HepG2 (cell line): ENCODE measurements around the gene NDST1. TPM values are rescaled to one million over a fixed set of nuclear protein-coding genes. Genes with fewer than 3 reads are reported as not detected.

ENCODE experiments used
- ATAC-seq: fragments of 200-7000 bp; cut with Tn5 transposase; 3 replicates; pipeline ENCODE4 v1.9.1; 2020; ENCODE audit warnings: mild to moderate bottlenecking, moderate library complexity
- BruUV-seq: library from RNA; stranded (reverse); fragments of 400-500 nt; replicated peaks from 2 replicates; lab custom pipeline; 2021; lab: Mats Ljungman, UMichigan
- CTCF ChIA-PET: fragments of 300-600 bp; formaldehyde crosslinking; extraction: SDS; loops from one replicate; lab custom pipeline; 2021; ENCODE audit warnings: low total read pairs, inconsistent platforms, low intra/inter-chr PET ratio; lab: Yijun Ruan, JAX
- POLR2A ChIA-PET: fragments of 350-600 bp; sonication (Branson Sonifier 250); formaldehyde crosslinking; loops from one replicate; lab custom pipeline; 2020; ENCODE audit warnings: antibody characterized with exemption, inconsistent platforms; lab: Yijun Ruan, JAX
- DNase-seq: peaks from one replicate; pipeline ENCODE4 v3.0.0-alpha.2; 2015; ENCODE audit warnings: low spot score
- FAIRE-seq: peaks from 3 replicates; lab custom pipeline; 2011; peaks lifted over from hg19 to GRCh38; lab: Jason Lieb, UNC
- H2AFZ ChIP-seq: one replicate; pipeline ENCODE4 v1.6.1; 2011; ENCODE audit warnings: low read length, inconsistent platforms
- H3K27ac ChIP-seq: fragments of 300-600 bp; 3 replicates; pipeline ENCODE4 v1.8.0; 2011; ENCODE audit warnings: mixed run types, mild to moderate bottlenecking, mixed read lengths, low read length, inconsistent platforms; ENCODE audit not compliant: insufficient read depth; ENCODE audit errors: extremely low read length
- H3K27me3 ChIP-seq, 2 experiments: fragments of 200-600 bp in 1 of 2; 2 replicates in 1 of 2; 3 replicates in 1 of 2; pipeline versions ENCODE4 v1.6.0 to v1.8.0; 2011; ENCODE audit warnings: low read length in 2 of 2, mild to moderate bottlenecking in 2 of 2, moderate library complexity in 2 of 2, inconsistent platforms in 1 of 2; ENCODE audit not compliant: insufficient read depth in 2 of 2, control insufficient read depth in 1 of 2
- H3K36me3 ChIP-seq, 2 experiments: fragments of 200-600 bp in 1 of 2; replicated peaks in 1 of 2; 2 replicates in 1 of 2; 3 replicates in 1 of 2; pipeline versions ENCODE4 v1.5.1 to v1.8.0; 2011; ENCODE audit warnings: low read length in 2 of 2, inconsistent platforms in 1 of 2; ENCODE audit not compliant: insufficient read depth in 2 of 2, control insufficient read depth in 1 of 2
- H3K4me1 ChIP-seq: 2 replicates; pipeline ENCODE4 v1.5.1; 2012; ENCODE audit warnings: low read length, inconsistent platforms; ENCODE audit not compliant: insufficient read depth
- H3K4me2 ChIP-seq: 2 replicates; pipeline ENCODE4 v1.6.0; 2011; ENCODE audit warnings: low read depth, low read length, inconsistent platforms
- H3K4me3 ChIP-seq, 3 experiments: fragments of 200-600 bp in 1 of 3; sonication (generic), shearing (Covaris generic) in 1 of 3; replicated peaks in 1 of 3; 2 replicates each; pipeline ENCODE4 v1.5.1; 2011 to 2016; ENCODE audit warnings: low read length in 3 of 3, inconsistent platforms in 2 of 3, low read depth in 2 of 3, mild to moderate bottlenecking in 2 of 3, control low read depth in 1 of 3, mixed read lengths in 1 of 3; ENCODE audit not compliant: insufficient read depth in 1 of 3
- H3K79me2 ChIP-seq: one replicate; pipeline ENCODE4 v1.6.1; 2011; ENCODE audit warnings: low read length, inconsistent platforms; ENCODE audit not compliant: insufficient read depth
- H3K9ac ChIP-seq: 2 replicates; pipeline ENCODE4 v1.6.0; 2011; ENCODE audit warnings: mild to moderate bottlenecking, low read depth, low read length, inconsistent platforms; ENCODE audit not compliant: insufficient read depth
- H3K9me3 ChIP-seq: 2 replicates; pipeline ENCODE4 v1.5.1; 2012; ENCODE audit warnings: mild to moderate bottlenecking, low read length
- H4K20me1 ChIP-seq: 2 replicates; pipeline ENCODE4 v1.6.0; 2011; ENCODE audit warnings: inconsistent platforms, mild to moderate bottlenecking, low read length, moderate library complexity; ENCODE audit not compliant: insufficient read depth
- CEBPB ChIP-seq: IDR thresholded peaks from 2 replicates; pipeline ENCODE4 v1.6.1; 2011; ENCODE audit warnings: low read depth, low read length, improper control_type of control experiment, borderline replicate concordance
- KDM4B ChIP-seq: sonication (generic); formaldehyde crosslinking; IDR thresholded peaks from 2 replicates; pipeline ENCODE4 v1.4.0; 2020; ENCODE audit warnings: missing genetic modification reagents
- KLF11 ChIP-seq: IDR thresholded peaks from 2 replicates; pipeline ENCODE4 v1.6.1; 2016; ENCODE audit warnings: missing compliant biosample characterization
- MBNL3 ChIP-seq: fragments of 250-450 bp; sonication (Bioruptor Pico); conservative IDR thresholded peaks from 2 replicates; pipeline ENCODE4 v1.8.0; 2022; ENCODE audit warnings: mild to moderate bottlenecking, inconsistent platforms
- ONECUT2 ChIP-seq: sonication (generic); formaldehyde crosslinking; IDR thresholded peaks from 2 replicates; pipeline ENCODE4 v1.4.0; 2020; ENCODE audit warnings: missing genetic modification reagents
- RAD21 ChIP-seq: fragments of 450-650 bp; formaldehyde crosslinking; IDR thresholded peaks from 2 replicates; pipeline ENCODE4 v1.5.0; 2020; ENCODE audit warnings: mild to moderate bottlenecking
- SMC3 ChIP-seq: IDR thresholded peaks from 2 replicates; pipeline ENCODE4 v1.6.1; 2011; ENCODE audit warnings: low read length, improper control_type of control experiment
- SRSF9 ChIP-seq: fragments of 200-400 bp; formaldehyde crosslinking; IDR thresholded peaks from 2 replicates; pipeline ENCODE4 v1.6.1; 2018; ENCODE audit warnings: borderline replicate concordance, mild to moderate bottlenecking, low read depth, low read length; ENCODE audit not compliant: insufficient read depth, poor library complexity, severe bottlenecking
- ZNF138 ChIP-seq: sonication (generic); formaldehyde crosslinking; IDR thresholded peaks from 2 replicates; pipeline ENCODE4 v1.5.0; 2020; ENCODE audit warnings: mild to moderate bottlenecking, low read depth, missing genetic modification reagents
- ZNF460 ChIP-seq: sonication (generic); formaldehyde crosslinking; IDR thresholded peaks from 2 replicates; pipeline ENCODE4 v1.5.1; 2020; ENCODE audit warnings: missing genetic modification reagents, mild to moderate bottlenecking, borderline replicate concordance
- WGBS: methylation state at CpG from one replicate; pipeline ENCODE4 v1.1.6; 2017; ENCODE audit warnings: low lambda C conversion rate; 5-methylcytosine and 5-hydroxymethylcytosine counted together
- in situ Hi-C: cut with HindIII; loops from 2 replicates; pipeline ENCODE4 v1.10.0; 2017; ENCODE audit warnings: low pct_unique_long_range_greater_than_20kb; ENCODE audit not compliant: extremely low pct_ligation_motif_present
- intact Hi-C: fragments of 100-400 bp; cut with micrococcal nuclease; formaldehyde crosslinking; loops from one replicate; pipeline ENCODE4 v1.10.0; 2022; ENCODE audit not compliant: unreplicated experiment
- polyA plus RNA-seq, 8 experiments: library from polyadenylated mRNA; depleted of rRNA in 3 of 8; stranded (reverse) in 7 of 8; unstranded in 1 of 8; fragments of >200 nt; fragmentation: Illumina TruSeq in 4 of 8; extraction: Trizol in 4 of 8; gene quantifications; 2 replicates each; pipeline versions ENCODE4 v1.2.1 to v1.2.3, GENCODE V29; 2011 to 2016; ENCODE audit warnings: low read depth in 4 of 8, missing spikeins in 1 of 8, mixed read lengths in 1 of 8; ENCODE audit not compliant: insufficient read depth in 1 of 8
- total RNA-seq, 5 experiments: library from RNA; depleted of rRNA; stranded (reverse); fragments of >200 nt; fragmentation: Illumina TruSeq; extraction: Trizol; gene quantifications; 2 replicates each; pipeline ENCODE4 v1.2.3, GENCODE V29; 2016; ENCODE audit warnings: low read depth in 1 of 5
- TF ChIP-seq, protein P1 (sequence below): sonication (generic); formaldehyde crosslinking; IDR thresholded peaks from 2 replicates; pipeline ENCODE4 v1.5.1; 2020; ENCODE audit warnings: missing genetic modification reagents, mild to moderate bottlenecking, borderline replicate concordance
- TF ChIP-seq, protein P2 (sequence below), 2 experiments: fragments of 450-650 bp in 1 of 2; sonication (generic) in 1 of 2; formaldehyde crosslinking; IDR thresholded peaks; 2 replicates each; pipeline versions ENCODE4 v1.5.0 to v1.8.0; 2020 to 2022; ENCODE audit warnings: mild to moderate bottlenecking in 1 of 2, missing genetic modification reagents in 1 of 2
- TF ChIP-seq, protein P3 (sequence below): IDR thresholded peaks from 2 replicates; pipeline ENCODE4 v1.6.1; 2012; ENCODE audit warnings: low read depth, low read length, improper control_type of control experiment
- TF ChIP-seq, protein P4 (sequence below): sonication (generic); formaldehyde crosslinking; IDR thresholded peaks from 2 replicates; pipeline ENCODE4 v1.4.0; 2020; ENCODE audit warnings: missing genetic modification reagents
- TF ChIP-seq, protein P5 (sequence below): sonication (generic); formaldehyde crosslinking; IDR thresholded peaks from 2 replicates; pipeline ENCODE4 v1.5.0; 2020; ENCODE audit warnings: mild to moderate bottlenecking, missing genetic modification reagents, moderate library complexity

The NDST1 gene
- total and polyA plus RNA-seq, 2 of the 13 experiments (the other 11 are each of a cell fraction or from before 2014, with no cell fraction given), result 23.8 to 26.2 TPM

DNA sequence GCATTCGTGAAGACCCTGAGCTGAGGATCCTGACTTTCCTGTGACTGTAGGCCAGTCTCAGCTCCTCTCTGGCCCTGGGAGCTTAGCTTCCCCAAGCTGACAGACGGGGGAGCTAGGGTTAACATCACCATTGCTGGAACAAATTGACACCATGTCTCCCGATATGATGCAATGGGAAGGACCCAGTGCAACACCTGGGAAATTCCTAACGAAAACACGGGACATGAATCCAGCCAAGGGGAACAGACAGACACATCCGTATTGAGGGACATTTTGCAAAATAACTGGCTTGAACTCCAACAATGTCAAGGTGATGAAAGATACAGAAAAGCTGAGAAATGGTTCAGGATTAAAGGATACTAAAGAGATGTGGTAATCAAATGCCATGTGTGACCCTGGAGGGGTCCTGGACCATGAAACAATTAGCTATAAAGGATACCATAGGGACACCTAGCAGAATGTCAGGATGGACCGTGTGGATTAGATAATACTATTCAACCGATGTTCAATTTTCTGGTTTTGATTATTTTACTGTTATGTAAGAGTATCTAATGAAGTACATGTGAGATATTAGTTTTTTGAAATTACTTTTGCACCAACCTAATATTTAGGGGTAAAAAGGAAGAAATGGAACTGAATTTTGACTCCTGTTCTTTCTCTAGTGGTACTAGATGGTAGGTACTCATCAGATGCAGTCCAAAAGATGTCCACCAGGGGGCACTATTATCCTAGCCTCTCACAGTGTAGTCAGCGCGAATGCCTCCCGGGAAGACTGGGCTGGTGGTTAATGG, 52.7 kb downstream of the NDST1 start:
- Histone ChIP-seq H2AFZ (no peak overlapping the region), H3K79me2 (no peaks in the 10 kb centered on the region), H4K20me1 (no peaks in the 10 kb centered on the region), H3K9me3 (no peaks in the 10 kb centered on the region), H3K4me1 (peaks cover 25% of the 10 kb centered on the region), H3K27ac (no peak overlapping the region), H3K4me3 (no peak overlapping the region), H3K9ac (no peak overlapping the region), H3K36me3 (no peaks in the 10 kb centered on the region), H3K27me3 (no peaks in the 10 kb centered on the region), H3K4me2 (peak overlapping the region; percentile 24)
- 5% methylated on average over 10 of the region's 11 CpGs for WGBS
- in situ Hi-C loops (loop anchor here (5.0 kb wide), 2 partner anchors 97 to 287 kb away; partner anchors contain the start of gene IRGM), intact Hi-C loops (loop anchor here (1.0 to 5.0 kb wide), 4 partner anchors 140 to 287 kb away; partner anchors contain the start of genes RBM22 and SMIM3)
- peak; percentile 82 for DNase-seq
- ChIA-PET POLR2A (interaction anchor here (1.0 to 1.7 kb wide), 3 partner anchors 16 to 140 kb away, joined by 3 read pairs; no protein-coding TSS in a partner anchor), CTCF (interaction anchor here (0.6 to 1.9 kb wide), 7 partner anchors 16 to 286 kb away, joined by 3 to 15 read pairs (median 5); partner anchors contain the start of gene IRGM)
- FAIRE-seq, result peak; percentile 88
- BruUV-seq, result no TSS peak
- ATAC-seq, result peak; percentile 74
- TF ChIP-seq KLF11, result no peak
- TF ChIP-seq CEBPB, result peak; percentile 80; the same call in 1 of the 2 replicates
- TF ChIP-seq MBNL3 (CRISPR knock-in tag), result no peak
- TF ChIP-seq, protein P1, sequence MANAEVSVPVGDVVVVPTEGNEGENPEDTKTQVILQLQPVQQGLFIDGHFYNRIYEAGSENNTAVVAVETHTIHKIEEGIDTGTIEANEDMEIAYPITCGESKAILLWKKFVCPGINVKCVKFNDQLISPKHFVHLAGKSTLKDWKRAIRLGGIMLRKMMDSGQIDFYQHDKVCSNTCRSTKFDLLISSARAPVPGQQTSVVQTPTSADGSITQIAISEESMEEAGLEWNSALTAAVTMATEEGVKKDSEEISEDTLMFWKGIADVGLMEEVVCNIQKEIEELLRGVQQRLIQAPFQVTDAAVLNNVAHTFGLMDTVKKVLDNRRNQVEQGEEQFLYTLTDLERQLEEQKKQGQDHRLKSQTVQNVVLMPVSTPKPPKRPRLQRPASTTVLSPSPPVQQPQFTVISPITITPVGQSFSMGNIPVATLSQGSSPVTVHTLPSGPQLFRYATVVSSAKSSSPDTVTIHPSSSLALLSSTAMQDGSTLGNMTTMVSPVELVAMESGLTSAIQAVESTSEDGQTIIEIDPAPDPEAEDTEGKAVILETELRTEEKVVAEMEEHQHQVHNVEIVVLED (CRISPR knock-in tag), result no peak
- TF ChIP-seq, protein P2, sequence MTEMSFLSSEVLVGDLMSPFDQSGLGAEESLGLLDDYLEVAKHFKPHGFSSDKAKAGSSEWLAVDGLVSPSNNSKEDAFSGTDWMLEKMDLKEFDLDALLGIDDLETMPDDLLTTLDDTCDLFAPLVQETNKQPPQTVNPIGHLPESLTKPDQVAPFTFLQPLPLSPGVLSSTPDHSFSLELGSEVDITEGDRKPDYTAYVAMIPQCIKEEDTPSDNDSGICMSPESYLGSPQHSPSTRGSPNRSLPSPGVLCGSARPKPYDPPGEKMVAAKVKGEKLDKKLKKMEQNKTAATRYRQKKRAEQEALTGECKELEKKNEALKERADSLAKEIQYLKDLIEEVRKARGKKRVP (CRISPR knock-in tag; IDR thresholded peaks at IDR 0.05), result peak in 1 of 2 experiments; percentile 97; a peak in 2 of 4 replicates
- no peak for TF ChIP-seq ZNF138 (CRISPR knock-in tag)
- TF ChIP-seq, protein P3, sequence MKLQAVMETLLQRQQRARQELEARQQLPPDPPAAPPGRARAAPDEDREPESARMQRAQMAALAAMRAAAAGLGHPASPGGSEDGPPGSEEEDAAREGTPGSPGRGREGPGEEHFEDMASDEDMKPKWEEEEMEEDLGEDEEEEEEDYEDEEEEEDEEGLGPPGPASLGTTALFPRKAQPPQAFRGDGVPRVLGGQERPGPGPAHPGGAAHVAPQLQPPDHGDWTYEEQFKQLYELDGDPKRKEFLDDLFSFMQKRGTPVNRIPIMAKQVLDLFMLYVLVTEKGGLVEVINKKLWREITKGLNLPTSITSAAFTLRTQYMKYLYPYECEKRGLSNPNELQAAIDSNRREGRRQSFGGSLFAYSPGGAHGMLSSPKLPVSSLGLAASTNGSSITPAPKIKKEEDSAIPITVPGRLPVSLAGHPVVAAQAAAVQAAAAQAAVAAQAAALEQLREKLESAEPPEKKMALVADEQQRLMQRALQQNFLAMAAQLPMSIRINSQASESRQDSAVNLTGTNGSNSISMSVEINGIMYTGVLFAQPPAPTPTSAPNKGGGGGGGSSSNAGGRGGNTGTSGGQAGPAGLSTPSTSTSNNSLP, result 0 out of 2 replicates have a peak, but pooled peaks have one; percentile 15
- no peak for TF ChIP-seq SRSF9
- TF ChIP-seq, protein P4, sequence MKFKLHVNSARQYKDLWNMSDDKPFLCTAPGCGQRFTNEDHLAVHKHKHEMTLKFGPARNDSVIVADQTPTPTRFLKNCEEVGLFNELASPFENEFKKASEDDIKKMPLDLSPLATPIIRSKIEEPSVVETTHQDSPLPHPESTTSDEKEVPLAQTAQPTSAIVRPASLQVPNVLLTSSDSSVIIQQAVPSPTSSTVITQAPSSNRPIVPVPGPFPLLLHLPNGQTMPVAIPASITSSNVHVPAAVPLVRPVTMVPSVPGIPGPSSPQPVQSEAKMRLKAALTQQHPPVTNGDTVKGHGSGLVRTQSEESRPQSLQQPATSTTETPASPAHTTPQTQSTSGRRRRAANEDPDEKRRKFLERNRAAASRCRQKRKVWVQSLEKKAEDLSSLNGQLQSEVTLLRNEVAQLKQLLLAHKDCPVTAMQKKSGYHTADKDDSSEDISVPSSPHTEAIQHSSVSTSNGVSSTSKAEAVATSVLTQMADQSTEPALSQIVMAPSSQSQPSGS (CRISPR knock-in tag), result peak; percentile 20; the same call in 1 of the 2 replicates
- TF ChIP-seq KDM4B (CRISPR knock-in tag), result no peak
- TF ChIP-seq SMC3, result peak; percentile 84
- TF ChIP-seq, protein P5, sequence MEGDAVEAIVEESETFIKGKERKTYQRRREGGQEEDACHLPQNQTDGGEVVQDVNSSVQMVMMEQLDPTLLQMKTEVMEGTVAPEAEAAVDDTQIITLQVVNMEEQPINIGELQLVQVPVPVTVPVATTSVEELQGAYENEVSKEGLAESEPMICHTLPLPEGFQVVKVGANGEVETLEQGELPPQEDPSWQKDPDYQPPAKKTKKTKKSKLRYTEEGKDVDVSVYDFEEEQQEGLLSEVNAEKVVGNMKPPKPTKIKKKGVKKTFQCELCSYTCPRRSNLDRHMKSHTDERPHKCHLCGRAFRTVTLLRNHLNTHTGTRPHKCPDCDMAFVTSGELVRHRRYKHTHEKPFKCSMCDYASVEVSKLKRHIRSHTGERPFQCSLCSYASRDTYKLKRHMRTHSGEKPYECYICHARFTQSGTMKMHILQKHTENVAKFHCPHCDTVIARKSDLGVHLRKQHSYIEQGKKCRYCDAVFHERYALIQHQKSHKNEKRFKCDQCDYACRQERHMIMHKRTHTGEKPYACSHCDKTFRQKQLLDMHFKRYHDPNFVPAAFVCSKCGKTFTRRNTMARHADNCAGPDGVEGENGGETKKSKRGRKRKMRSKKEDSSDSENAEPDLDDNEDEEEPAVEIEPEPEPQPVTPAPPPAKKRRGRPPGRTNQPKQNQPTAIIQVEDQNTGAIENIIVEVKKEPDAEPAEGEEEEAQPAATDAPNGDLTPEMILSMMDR, result peak; percentile 81
- no peak for TF ChIP-seq ONECUT2 (CRISPR knock-in tag)
- no peak for TF ChIP-seq ZNF460 (CRISPR knock-in tag)
- TF ChIP-seq RAD21 (CRISPR knock-in tag), result peak; percentile 72
